ENCODE data around the gene TMEM181. TPM values are rescaled to one million over a fixed set of nuclear protein-coding genes. Genes with fewer than 3 reads are reported as not detected.

TMEM181 gene
- total and polyA plus RNA-seq, 2 experiments from 2014 or later = 11.9 to 25.2 TPM

DNA sequence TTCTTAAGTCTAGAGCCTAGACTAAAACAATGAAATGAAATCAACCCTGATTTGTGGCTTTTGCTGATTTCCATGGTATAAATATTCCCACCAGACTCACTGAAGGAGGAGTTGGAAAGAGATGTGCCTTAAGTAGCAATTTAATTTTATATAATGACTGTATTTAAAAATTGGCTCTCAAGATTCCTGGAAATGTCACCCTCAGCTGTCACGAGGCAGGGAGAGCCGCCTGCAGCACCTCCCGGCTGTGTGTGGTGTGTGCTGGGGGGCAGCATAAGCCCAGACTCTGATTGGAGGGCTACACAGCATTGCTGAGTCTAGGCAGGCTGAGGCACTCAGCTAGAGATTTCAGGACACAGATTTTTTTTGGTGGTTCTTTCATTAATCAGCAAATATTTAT, 40.6 kb upstream of the TMEM181 start (continued):
- TF ChIP-seq, protein P1, sequence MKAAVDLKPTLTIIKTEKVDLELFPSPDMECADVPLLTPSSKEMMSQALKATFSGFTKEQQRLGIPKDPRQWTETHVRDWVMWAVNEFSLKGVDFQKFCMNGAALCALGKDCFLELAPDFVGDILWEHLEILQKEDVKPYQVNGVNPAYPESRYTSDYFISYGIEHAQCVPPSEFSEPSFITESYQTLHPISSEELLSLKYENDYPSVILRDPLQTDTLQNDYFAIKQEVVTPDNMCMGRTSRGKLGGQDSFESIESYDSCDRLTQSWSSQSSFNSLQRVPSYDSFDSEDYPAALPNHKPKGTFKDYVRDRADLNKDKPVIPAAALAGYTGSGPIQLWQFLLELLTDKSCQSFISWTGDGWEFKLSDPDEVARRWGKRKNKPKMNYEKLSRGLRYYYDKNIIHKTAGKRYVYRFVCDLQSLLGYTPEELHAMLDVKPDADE (IDR thresholded peaks at IDR 0.05) = no peak
- no peak for TF ChIP-seq POLR2AphosphoS5 (IDR thresholded peaks at IDR 0.05; ENCODE audit: low read depth)
- no peak for TF ChIP-seq ZNF114 (CRISPR knock-in tag; IDR thresholded peaks at IDR 0.05)

DNA sequence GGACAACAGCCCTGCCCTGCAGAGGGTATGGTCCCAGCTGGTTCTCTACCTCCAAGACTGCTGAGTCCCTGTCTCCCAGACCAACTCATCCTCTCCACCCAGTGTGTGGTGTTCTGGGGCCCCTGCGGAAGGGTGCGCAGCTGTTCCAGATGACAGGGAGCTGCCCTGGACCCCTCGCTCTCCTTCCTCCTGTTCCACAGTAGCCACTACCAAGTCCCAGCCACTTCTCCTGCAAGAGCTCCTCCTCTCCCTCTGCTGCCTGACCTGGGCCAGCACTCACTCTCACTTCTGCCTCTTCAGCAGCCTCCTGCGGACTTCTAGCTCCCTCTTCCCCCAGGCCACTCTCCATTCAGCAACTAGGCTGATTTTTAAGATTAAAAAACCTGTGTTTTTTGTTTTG, 40.1 kb upstream of the TMEM181 start:
- DNase-seq (ENCODE audit: low spot score) (no peak), ATAC-seq (no peak)
- peaks cover 19% of the 10 kb centered on the region for H3K27me3 ChIP-seq (ENCODE audit: insufficient read depth)
- Mint-ChIP-seq H3K9me3 (peaks cover 1% of the 10 kb centered on the region; the same call in 1 of the 3 replicates), H3K27me3 (ENCODE audit: insufficient read depth, low read depth, poor library complexity) (peaks cover 37% of the 10 kb centered on the region), H3K4me1 (peaks cover 23% of the 10 kb centered on the region), H3K36me3 (ENCODE audit: low read depth) (peaks cover 2% of the 10 kb centered on the region; the same call in 1 of the 3 replicates), H3K4me3 (no peak overlapping the region), H3K27ac (no peak overlapping the region; the same call in 1 of the 2 replicates)
- no peak overlapping the region for H3K4me3 ChIP-seq
- no peaks in the 10 kb centered on the region for H3K36me3 ChIP-seq (ENCODE audit: insufficient read depth)
- H3K27ac ChIP-seq (ENCODE audit: low read depth) = no peak overlapping the region
- H4K20me1 ChIP-seq (replicated peaks; ENCODE audit: insufficient read depth) = no peaks in the 10 kb centered on the region
- TF ChIP-seq, protein P2, sequence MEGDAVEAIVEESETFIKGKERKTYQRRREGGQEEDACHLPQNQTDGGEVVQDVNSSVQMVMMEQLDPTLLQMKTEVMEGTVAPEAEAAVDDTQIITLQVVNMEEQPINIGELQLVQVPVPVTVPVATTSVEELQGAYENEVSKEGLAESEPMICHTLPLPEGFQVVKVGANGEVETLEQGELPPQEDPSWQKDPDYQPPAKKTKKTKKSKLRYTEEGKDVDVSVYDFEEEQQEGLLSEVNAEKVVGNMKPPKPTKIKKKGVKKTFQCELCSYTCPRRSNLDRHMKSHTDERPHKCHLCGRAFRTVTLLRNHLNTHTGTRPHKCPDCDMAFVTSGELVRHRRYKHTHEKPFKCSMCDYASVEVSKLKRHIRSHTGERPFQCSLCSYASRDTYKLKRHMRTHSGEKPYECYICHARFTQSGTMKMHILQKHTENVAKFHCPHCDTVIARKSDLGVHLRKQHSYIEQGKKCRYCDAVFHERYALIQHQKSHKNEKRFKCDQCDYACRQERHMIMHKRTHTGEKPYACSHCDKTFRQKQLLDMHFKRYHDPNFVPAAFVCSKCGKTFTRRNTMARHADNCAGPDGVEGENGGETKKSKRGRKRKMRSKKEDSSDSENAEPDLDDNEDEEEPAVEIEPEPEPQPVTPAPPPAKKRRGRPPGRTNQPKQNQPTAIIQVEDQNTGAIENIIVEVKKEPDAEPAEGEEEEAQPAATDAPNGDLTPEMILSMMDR (conservative IDR thresholded peaks at IDR 0.05; ENCODE audit: low read depth in 2 of 2) = no peak
- no peak for TF ChIP-seq NANOG (IDR thresholded peaks at IDR 0.05; ENCODE audit: borderline replicate concordance)
- no peak for TF ChIP-seq POLR2AphosphoS5 (IDR thresholded peaks at IDR 0.05; ENCODE audit: low read depth)
- no peak for TF ChIP-seq CREB1 (CRISPR knock-in tag; IDR thresholded peaks at IDR 0.05; ENCODE audit: low read depth)
- TF ChIP-seq, protein P3, sequence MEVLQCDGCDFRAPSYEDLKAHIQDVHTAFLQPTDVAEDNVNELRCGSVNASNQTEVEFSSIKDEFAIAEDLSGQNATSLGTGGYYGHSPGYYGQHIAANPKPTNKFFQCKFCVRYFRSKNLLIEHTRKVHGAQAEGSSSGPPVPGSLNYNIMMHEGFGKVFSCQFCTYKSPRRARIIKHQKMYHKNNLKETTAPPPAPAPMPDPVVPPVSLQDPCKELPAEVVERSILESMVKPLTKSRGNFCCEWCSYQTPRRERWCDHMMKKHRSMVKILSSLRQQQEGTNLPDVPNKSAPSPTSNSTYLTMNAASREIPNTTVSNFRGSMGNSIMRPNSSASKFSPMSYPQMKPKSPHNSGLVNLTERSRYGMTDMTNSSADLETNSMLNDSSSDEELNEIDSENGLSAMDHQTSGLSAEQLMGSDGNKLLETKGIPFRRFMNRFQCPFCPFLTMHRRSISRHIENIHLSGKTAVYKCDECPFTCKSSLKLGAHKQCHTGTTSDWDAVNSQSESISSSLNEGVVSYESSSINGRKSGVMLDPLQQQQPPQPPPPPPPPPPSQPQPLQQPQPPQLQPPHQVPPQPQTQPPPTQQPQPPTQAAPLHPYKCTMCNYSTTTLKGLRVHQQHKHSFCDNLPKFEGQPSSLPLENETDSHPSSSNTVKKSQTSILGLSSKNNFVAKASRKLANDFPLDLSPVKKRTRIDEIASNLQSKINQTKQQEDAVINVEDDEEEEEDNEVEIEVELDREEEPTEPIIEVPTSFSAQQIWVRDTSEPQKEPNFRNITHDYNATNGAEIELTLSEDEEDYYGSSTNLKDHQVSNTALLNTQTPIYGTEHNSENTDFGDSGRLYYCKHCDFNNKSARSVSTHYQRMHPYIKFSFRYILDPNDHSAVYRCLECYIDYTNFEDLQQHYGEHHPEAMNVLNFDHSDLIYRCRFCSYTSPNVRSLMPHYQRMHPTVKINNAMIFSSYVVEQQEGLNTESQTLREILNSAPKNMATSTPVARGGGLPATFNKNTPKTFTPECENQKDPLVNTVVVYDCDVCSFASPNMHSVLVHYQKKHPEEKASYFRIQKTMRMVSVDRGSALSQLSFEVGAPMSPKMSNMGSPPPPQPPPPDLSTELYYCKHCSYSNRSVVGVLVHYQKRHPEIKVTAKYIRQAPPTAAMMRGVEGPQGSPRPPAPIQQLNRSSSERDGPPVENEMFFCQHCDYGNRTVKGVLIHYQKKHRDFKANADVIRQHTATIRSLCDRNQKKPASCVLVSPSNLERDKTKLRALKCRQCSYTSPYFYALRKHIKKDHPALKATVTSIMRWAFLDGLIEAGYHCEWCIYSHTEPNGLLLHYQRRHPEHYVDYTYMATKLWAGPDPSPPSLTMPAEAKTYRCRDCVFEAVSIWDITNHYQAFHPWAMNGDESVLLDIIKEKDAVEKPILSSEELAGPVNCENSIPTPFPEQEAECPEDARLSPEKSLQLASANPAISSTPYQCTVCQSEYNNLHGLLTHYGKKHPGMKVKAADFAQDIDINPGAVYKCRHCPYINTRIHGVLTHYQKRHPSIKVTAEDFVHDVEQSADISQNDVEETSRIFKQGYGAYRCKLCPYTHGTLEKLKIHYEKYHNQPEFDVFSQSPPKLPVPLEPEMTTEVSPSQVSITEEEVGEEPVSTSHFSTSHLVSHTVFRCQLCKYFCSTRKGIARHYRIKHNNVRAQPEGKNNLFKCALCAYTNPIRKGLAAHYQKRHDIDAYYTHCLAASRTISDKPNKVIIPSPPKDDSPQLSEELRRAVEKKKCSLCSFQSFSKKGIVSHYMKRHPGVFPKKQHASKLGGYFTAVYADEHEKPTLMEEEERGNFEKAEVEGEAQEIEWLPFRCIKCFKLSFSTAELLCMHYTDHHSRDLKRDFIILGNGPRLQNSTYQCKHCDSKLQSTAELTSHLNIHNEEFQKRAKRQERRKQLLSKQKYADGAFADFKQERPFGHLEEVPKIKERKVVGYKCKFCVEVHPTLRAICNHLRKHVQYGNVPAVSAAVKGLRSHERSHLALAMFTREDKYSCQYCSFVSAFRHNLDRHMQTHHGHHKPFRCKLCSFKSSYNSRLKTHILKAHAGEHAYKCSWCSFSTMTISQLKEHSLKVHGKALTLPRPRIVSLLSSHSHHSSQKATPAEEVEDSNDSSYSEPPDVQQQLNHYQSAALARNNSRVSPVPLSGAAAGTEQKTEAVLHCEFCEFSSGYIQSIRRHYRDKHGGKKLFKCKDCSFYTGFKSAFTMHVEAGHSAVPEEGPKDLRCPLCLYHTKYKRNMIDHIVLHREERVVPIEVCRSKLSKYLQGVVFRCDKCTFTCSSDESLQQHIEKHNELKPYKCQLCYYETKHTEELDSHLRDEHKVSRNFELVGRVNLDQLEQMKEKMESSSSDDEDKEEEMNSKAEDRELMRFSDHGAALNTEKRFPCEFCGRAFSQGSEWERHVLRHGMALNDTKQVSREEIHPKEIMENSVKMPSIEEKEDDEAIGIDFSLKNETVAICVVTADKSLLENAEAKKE (CRISPR knock-in tag; IDR thresholded peaks at IDR 0.05) = no peak
- TF ChIP-seq, protein P4, sequence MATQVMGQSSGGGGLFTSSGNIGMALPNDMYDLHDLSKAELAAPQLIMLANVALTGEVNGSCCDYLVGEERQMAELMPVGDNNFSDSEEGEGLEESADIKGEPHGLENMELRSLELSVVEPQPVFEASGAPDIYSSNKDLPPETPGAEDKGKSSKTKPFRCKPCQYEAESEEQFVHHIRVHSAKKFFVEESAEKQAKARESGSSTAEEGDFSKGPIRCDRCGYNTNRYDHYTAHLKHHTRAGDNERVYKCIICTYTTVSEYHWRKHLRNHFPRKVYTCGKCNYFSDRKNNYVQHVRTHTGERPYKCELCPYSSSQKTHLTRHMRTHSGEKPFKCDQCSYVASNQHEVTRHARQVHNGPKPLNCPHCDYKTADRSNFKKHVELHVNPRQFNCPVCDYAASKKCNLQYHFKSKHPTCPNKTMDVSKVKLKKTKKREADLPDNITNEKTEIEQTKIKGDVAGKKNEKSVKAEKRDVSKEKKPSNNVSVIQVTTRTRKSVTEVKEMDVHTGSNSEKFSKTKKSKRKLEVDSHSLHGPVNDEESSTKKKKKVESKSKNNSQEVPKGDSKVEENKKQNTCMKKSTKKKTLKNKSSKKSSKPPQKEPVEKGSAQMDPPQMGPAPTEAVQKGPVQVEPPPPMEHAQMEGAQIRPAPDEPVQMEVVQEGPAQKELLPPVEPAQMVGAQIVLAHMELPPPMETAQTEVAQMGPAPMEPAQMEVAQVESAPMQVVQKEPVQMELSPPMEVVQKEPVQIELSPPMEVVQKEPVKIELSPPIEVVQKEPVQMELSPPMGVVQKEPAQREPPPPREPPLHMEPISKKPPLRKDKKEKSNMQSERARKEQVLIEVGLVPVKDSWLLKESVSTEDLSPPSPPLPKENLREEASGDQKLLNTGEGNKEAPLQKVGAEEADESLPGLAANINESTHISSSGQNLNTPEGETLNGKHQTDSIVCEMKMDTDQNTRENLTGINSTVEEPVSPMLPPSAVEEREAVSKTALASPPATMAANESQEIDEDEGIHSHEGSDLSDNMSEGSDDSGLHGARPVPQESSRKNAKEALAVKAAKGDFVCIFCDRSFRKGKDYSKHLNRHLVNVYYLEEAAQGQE (IDR thresholded peaks at IDR 0.05; ENCODE audit: unreplicated experiment) = no peak
- no peak for TF ChIP-seq ZNF114 (CRISPR knock-in tag; IDR thresholded peaks at IDR 0.05)
- no peak for TF ChIP-seq STAT1 (IDR thresholded peaks at IDR 0.05; ENCODE audit: unreplicated experiment)
- no peak for TF ChIP-seq JUNB (IDR thresholded peaks at IDR 0.05; ENCODE audit: unreplicated experiment)
- TF ChIP-seq ZNF331 (CRISPR knock-in tag; IDR thresholded peaks at IDR 0.05; ENCODE audit: low read depth) = no peak
- TF ChIP-seq EZH2phosphoT487 (IDR thresholded peaks at IDR 0.05; ENCODE audit: unreplicated experiment) = no peak
- no peak for TF ChIP-seq EZH2 (IDR thresholded peaks at IDR 0.05; ENCODE audit: low read depth, unreplicated experiment)
- H3K9me2 ChIP-seq (ENCODE audit: insufficient read depth) = no peaks in the 10 kb centered on the region
- no peaks in the 10 kb centered on the region for H3K79me2 ChIP-seq (replicated peaks; ENCODE audit: insufficient read depth)
- no peak overlapping the region; the same call in 1 of the 2 replicates for H2AFZ ChIP-seq
- no peak overlapping the region for H3K4me2 ChIP-seq
- H3F3A ChIP-seq (replicated peaks; ENCODE audit: low read depth) = 0 out of 2 replicates have a peak, but pooled peaks cover 7% of the 10 kb centered on the region
- H3K4me1 ChIP-seq (ENCODE audit: insufficient read depth) = peaks cover 6% of the 10 kb centered on the region; the same call in 1 of the 2 replicates

Measured in GM23338 (cell line).